ENCODE results near the gene TMEM183A. TPM values are rescaled to one million over a fixed set of nuclear protein-coding genes. Genes with fewer than 3 reads are reported as not detected.

Gene TMEM183A
- total and polyA plus RNA-seq, 12 donors = 23.4 to 67.2 (median 52.8) TPM

- DNase-seq = peak in 3 of 7 donors; percentile 13 to 25 (median 16)
- Histone ChIP-seq H3K4me1 (replicated peaks in 1 of 2) (peaks cover 15 to 49% of the 10 kb centered on the region in 2 donors), H3K27me3 (no peaks in the 10 kb centered on the region), H3K9me3 (replicated peaks in 1 of 3) (no peaks in the 10 kb centered on the region), H3K36me3 (replicated peaks in 1 of 2) (peaks cover 0 to 18% of the 10 kb centered on the region in 2 donors), H3K27ac (peak overlapping the region in 4 of 5 donors; percentile 77 to 97 (median 95)), H3K4me3 (peak overlapping the region in 2 of 4 donors; percentile 94 to 97)
- WGBS, 4 donors = 1 to 5% (median 2%) methylated on average over 10 of the region's 10 CpGs
- TF ChIP-seq POLR2A (IDR thresholded peaks at IDR 0.05) (no peak), CTCF (IDR thresholded peaks at IDR 0.05) (no peak)
- intact Hi-C loops (cut with DNase I) = no loop called here
Observed at GRCh38 chr1:202958544-202959275, 48.5 kb upstream of the TMEM183A start.

GRCh38 chr1:202959276-202959620, 47.9 kb upstream of the TMEM183A start:
- Histone ChIP-seq H3K27ac (peak overlapping the region in 4 of 5 donors; percentile 77 to 97 (median 95)), H3K9me3 (replicated peaks in 1 of 3) (no peaks in the 10 kb centered on the region), H3K4me3 (no peak overlapping the region), H3K4me1 (replicated peaks in 1 of 2) (peaks cover 15 to 45% of the 10 kb centered on the region in 2 donors), H3K27me3 (no peaks in the 10 kb centered on the region), H3K36me3 (replicated peaks in 1 of 2) (peaks cover 0 to 24% of the 10 kb centered on the region in 2 donors)
- TF ChIP-seq CTCF (IDR thresholded peaks at IDR 0.05) (no peak), POLR2A (IDR thresholded peaks at IDR 0.05) (peak in 1 of 2 donors; percentile 56)
- intact Hi-C loops (cut with DNase I) = no loop called here
- peak in 5 of 7 donors; percentile 29 to 52 (median 37) for DNase-seq
- WGBS, 4 donors = 38 to 73% (median 41%) methylated on average over 1 of the region's 1 CpG

GRCh38 chr1:202961220-202961880, 45.8 kb upstream of the TMEM183A start:
- H3K36me3 ChIP-seq (replicated peaks in 1 of 2) = peaks cover 0 to 27% of the 10 kb centered on the region in 2 donors
- WGBS, 4 donors = 83 to 97% (median 94%) methylated on average over 4 to 5 of the region's 5 CpGs
- TF ChIP-seq CTCF (IDR thresholded peaks at IDR 0.05) (no peak), POLR2A (IDR thresholded peaks at IDR 0.05) (no peak)
- H3K4me3 ChIP-seq = no peak overlapping the region
- no peaks in the 10 kb centered on the region for H3K27me3 ChIP-seq
- no peaks in the 10 kb centered on the region for H3K9me3 ChIP-seq (replicated peaks in 1 of 3)
- H3K27ac ChIP-seq = no peak overlapping the region
- peaks cover 17 to 45% of the 10 kb centered on the region in 2 donors for H3K4me1 ChIP-seq (replicated peaks in 1 of 2)
- intact Hi-C loops (cut with DNase I) = no loop called here
- DNase-seq = no peak

- H3K9me3 ChIP-seq (replicated peaks in 1 of 3) = no peaks in the 10 kb centered on the region
- peak; percentile 73 to 82 (median 79) for DNase-seq
- peak overlapping the region in 4 of 5 donors; percentile 15 to 91 (median 54) for H3K27ac ChIP-seq
- no peak for TF ChIP-seq CTCF (IDR thresholded peaks at IDR 0.05)
- peak in 1 of 2 donors; percentile 38 for TF ChIP-seq POLR2A (IDR thresholded peaks at IDR 0.05)
- no peaks in the 10 kb centered on the region for H3K27me3 ChIP-seq
- H3K4me3 ChIP-seq = no peak overlapping the region
- intact Hi-C loops (cut with DNase I) = no loop called here
- WGBS, 4 donors = 81 to 96% (median 84%) methylated on average over 4 to 6 of the region's 6 CpGs
- H3K4me1 ChIP-seq (replicated peaks in 1 of 2) = peaks cover 12 to 36% of the 10 kb centered on the region in 2 donors
- H3K36me3 ChIP-seq (replicated peaks in 1 of 2) = peaks cover 0 to 27% of the 10 kb centered on the region in 2 donors
Observed at GRCh38 chr1:202964791-202965410, 42.3 kb upstream of the TMEM183A start.
